Ammon's horn (tissue), 1 donor: ENCODE measurements around the gene TIGD6.
"Not testable (repeated sequence)": the region's sequence is repeated elsewhere in the genome, so short reads cannot be mapped to it uniquely, and the experiment has no call there.

ENCODE experiments used
- DNase-seq: peaks from one replicate; pipeline ENCODE4 v3.0.0-alpha.2; 2016; ENCODE audit warnings: low spot score

The TIGD6 gene

DNA sequence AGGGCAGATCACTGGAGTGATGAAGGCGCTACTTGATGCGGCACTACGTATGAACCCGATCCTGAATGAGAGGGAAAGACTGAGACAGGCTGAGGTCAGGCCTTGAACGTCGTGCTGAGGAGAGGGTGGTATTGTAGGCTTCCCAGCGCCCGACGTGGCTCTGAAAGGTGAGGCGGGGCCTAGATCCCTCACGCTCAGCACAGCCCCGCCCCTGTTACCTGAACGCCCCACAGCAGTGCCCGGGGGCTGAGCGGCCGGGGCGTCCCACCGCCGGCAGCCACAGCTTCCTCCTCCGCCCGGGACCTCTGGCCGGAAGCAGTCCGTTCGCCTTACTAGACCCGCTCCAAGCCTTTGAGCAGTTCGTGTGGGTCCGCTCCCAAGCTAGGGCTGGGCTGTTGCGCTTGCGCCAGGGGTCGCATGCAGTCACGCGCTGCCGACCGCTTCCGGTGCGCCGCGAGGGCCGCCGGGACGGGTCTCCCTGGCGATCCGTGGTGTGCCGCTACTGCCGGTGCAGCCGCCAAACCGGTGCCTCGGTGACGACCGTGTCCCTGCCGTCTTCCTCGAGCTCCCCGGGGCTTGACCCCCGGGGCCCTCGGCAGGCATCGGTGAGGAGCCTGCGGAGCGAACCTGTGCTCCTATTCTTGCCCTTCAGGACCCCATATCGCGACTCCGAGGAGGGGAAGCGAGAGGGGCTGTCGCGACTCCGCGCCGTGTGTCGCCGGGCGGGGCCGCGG lies at the start of gene TIGD6, which contains the start of gene HMGXB3:
TSS of gene TIGD6 (minus strand) at position 399 of the 734 bp plus-strand sequence. CDS start 4,306 bp downstream, outside the sequence.
TSS of gene HMGXB3 (plus strand) at position 484 of the 734 bp plus-strand sequence. CDS start 4,114 bp downstream, outside the sequence.
- peak; percentile 95 for DNase-seq

DNA sequence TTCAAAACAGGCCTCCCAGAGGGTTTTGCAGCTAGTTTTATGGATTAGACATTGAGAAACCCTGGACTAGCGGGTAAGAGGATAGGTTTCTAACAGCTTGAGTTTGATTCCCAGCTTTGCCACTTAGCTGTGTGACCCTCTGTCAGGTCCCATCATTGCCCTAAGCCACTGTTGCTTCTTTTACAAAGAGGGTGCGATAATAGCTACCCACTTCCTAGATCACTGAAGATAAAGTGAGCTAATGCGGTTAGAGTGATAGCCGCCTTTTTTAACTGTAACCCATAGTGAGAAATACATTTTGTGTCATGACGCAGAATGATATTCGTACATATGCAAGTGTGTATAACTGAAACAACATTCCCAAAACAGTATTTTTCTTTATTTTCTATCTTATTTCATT lies 45.6 kb upstream of the TIGD6 start:
- no peak for DNase-seq

DNA sequence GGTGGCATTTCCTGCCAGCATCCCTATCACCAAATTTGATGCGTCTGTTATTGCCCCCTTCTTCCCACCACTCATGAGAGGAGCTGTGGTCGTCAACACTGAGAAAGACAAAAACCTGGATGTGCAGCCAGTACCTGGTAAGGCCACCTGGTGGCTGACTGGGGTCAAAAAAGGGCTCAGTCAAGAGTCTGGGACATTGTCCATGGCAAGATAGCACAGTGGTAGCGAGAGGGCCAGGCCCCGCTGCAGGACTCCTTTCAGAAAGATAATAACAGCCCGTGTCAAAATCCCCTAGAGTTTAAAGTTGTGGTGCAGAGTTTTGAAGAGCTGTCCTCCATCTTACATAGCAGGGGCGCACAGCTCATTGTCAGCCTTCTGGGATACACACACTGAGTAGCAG lies 45.1 kb upstream of the TIGD6 start:
- DNase-seq, result no peak

DNA sequence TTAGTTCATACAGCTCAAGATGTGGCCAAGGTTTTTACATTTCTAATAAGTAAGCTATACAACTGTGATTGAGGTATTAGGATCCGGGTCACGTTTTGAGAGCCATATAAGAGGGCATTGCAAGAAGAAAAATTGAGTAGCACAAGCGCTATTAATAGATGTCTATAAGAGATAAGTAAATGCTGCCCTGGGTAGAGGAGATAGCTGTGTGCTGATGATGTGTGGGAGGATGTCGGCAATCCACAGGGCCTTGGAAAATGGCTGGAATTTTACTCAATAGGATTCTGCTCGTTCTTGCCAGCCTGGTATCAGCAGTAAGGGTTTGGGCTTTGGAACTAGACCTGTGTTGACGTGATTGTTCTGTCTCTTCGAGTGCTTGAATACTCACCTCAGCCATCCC lies 44.3 kb upstream of the TIGD6 start:
- no peak for DNase-seq

DNA sequence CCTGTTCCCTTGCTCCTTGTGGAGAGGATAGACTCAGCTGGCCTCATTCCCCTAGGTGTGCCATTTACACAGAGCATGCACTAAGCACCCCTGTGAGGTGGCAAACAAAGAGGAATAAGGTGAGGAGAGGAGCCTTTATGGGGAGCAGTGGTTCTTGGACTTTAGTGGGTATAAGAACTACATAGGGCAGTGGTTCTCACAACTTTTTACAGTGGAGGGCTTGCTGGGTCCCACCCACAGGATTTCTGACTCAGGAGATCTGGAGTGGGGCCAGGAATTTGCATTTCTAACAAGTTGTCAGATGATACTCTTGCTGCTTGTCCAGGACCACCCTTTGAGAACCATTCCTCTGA lies 43.9 kb upstream of the TIGD6 start:
- DNase-seq, result no peak

DNA sequence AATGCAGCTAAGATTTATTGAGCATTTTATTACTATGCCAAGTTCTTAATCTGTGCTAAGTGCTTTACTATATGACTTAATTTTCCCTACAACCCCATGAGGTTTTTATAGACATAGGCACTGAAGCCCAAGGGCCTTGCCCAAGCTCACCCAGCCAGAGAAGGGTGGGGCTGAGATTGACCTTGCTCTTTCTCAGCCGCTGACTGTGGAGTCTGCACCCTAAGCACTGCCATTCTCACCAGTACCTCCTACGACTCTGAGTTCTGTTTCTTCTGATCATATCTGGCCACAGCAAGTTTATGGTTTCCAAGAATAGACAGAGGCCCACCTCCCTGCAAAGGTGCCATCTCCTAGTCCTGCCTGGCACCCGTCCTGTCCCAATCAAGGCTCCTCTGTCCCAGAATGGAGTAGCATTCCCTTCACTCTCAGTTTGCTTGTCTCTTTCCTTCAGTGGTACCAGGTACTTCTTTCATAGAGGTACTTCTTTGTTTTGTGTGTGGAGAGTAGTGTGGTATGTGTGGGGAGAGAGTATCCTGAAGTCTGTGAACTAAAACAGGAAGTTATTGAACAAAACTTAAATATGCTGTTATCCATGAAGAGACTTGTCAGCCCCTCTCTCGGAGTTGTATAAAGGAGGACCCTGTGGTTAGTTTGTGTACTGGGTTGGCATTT lies 43.3 kb upstream of the TIGD6 start:
- no peak for DNase-seq

DNA sequence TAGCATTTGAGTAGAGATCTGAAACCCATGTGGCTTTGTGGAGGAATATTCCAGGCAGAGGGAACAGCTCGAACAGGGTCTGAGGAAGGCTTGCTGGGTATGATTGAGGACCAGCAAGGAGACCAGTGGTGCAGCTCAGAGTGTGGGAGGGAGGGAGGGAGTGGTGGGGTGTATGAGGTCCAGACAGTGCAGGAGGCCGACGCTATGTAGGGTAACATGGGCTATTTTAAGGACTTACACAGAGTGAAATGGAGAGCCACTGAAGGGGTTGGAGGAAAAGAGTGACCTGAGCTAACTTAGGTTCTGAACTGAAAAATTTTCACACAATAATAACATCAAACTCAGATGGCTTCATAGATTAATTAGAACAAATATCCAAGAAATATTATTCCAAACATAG lies 42.0 kb upstream of the TIGD6 start:
- no peak for DNase-seq

DNA sequence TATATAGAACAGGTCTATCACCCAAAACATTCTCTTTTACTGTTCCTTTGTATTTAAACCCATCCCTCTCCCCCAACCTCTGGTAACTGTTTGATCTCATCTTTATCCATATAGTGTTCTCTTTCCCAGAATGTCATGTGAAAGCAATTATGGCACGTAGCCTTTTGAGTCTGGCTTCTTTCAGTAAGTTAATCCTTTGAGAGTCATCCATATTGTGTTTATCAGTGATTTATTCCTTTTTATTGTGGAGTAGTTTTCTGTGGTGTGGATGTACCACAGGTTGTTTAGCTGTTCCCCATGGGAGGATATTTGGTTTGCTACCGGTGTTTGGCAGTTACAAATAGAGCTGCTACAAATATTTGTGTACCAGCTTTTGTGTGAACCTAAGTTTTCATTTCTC lies 38.1 kb upstream of the TIGD6 start:
- no peak for DNase-seq

DNA sequence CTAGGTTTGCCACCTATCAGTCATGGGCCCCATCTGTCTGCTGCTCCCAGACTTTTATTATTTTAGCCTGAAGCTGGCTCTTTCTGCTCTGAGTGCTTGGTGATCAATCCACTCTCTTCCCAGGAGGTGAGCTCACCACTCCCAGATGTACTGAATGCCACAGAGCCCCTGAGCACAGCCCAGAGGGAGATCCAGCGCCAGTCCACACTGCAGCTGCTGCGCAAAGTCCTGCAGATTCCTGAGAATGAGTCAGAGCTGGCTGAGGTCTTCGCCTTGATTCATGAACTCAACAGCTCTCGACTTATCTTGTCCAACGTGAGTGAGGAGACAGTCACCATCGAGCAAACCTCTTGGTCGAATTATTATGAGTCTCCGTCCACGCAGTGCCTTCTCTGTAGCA lies 36.1 kb upstream of the TIGD6 start:
- no peak for DNase-seq

DNA sequence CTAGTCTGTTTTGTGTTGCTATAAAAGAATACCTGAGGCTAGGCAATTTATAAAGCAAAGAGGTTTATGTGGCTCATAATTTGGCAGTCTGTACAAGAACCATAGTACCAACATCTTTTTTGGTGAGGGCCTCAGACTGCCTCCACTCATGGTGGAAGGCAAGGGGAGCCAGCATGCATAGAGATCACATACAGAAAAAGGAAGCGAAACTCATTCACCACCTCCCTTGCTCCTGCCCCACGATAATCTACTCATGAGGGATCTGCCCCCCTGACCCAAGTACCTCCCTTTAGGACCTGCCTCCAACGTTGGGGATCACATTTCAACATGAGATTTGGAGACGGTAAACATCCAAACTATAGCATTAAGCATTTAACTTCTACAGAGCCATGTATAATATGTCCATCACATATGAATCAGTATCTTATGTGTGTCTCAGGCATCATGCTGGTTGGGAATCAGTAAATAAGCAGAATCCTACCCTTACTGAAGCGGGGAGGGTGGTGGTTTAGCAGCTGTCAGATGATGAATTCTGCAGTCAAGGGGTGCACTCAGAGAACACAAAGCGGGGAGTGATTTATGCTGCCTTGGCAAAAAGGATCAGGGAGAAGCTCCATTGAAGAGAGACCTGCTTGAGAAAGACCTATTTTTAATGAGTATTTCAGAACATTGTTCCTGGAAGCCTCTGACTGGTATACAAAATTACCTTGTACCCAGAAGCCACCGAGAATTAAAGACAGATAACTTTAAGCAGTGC lies 34.9 kb upstream of the TIGD6 start:
- no peak for DNase-seq

DNA sequence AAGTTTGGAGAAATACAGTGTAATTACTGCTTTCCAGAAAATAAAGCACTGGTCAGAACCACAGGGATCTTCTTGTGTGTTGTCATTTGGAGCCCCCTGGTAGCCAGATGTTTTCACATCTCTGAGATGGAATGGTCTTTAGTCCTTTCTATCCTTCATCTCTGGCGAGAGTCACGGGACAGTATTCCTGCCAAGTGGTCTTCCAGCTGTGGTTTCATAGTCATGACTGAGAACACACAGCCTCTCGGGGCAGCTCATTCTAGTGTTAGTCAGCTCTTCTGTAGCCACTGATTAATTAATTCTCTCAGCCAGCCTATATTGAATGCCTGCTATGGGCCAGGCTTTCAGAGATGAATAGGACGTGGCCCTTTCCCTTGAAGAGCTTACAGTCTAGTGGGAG lies 34.2 kb upstream of the TIGD6 start:
- no peak for DNase-seq

DNA sequence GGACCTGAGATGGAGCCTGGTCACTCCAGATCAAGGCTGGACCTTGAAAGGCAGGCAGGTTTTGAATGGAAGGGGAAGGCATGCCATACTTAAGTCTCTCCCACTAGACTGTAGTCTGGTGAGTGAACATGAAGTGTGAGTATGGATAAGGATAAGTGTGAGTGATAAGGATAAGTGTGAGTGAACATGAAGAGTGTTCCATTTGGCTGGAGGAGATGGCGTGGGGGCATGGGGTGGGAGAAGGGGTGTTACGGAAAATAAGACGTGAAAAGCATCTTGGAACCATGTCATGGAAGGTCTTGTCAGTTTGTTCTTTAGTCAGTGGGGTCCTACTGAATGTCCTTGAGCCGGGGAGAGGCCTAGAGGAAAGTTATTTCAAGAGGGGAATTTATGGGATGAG lies 32.9 kb upstream of the TIGD6 start:
- no peak for DNase-seq

DNA sequence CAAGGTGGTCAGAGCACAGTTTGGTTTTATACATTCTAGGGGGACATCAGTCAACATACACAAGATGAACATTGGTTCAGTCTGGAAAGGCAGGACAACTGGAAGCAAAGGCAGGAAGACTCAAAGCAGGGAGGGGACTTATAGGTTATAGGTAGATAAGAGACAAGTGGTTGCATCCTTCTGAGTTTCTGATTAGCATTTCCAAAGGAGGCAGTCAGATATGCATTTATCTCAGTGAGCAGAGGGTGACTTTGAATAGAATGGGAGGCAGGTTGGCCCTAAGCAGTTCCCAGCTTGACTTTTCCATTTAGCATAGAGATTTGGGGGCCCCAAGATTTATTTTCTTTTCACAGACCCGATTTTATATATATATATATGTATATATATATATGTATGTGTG lies 27.6 kb upstream of the TIGD6 start:
- not testable (repeated sequence) for DNase-seq

DNA sequence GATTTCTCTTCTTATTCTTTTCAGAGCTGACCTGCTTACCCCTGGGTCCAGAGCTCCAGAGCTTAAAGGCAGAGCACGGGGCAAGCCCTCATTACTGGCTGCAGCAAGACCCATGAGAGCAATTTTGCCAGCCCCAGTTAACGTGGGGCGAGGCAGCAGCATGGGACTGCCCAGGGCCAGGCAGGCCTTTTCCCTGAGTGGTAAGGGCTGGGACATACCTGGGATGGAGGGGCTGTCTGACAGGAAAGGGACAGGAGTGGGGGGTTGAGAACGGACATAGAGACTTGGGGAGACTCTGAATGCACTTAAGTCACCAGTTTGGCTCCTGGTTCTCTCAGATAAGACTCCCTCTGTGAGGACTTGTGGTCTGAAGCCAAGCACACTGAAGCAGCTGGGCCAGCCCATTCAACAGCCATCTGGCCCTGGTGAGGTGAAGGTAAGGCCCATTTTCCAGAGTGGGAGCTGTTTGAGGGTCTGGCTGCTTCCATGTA lies 26.3 kb upstream of the TIGD6 start:
- no peak for DNase-seq

DNA sequence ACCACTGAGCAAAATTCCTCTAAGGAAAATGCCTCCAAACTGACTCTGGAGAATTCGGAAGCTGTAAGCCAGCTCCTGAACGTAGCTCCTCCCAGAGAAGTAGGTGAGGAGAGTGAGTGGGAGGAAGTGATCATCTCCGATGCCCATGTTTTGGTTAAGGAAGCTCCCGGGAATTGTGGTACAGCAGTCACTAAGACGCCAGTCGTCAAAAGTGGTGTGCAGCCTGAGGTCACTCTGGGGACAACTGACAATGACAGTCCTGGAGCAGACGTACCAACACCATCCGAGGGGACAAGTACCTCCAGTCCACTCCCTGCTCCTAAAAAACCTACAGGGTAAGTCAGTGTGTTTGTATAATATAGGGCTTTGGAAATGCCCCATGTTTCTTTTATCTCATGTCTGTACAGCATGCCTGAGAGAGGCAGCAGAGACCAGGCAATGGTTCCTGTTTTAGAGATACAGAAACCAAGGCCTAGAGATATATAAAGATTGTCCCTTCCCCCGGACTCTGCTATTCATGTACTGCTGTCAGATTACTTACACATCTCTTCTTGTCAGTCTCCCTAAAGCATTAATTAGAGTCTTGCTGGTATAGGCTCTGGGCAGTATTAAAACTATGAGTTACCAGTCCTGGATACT lies 24.0 kb upstream of the TIGD6 start:
- no peak for DNase-seq

DNA sequence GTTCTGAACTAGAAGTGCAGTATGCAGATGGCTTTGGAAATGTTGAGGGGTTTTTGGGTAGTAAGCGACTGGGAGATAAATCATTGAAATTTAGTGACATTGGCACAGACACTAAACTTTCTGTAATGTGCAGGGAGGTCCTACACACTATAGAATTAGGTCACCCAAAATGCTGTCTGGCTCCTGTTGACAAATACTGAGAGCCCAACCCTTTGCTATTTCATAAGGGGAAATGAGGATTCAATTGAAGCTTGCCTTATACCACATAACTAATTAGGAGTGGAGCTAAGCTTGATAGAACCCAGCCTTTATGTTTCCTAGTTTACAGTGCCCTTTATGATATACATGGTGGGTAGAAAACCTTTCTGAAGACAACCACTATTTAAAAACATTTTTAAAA lies 22.7 kb upstream of the TIGD6 start:
- no peak for DNase-seq

DNA sequence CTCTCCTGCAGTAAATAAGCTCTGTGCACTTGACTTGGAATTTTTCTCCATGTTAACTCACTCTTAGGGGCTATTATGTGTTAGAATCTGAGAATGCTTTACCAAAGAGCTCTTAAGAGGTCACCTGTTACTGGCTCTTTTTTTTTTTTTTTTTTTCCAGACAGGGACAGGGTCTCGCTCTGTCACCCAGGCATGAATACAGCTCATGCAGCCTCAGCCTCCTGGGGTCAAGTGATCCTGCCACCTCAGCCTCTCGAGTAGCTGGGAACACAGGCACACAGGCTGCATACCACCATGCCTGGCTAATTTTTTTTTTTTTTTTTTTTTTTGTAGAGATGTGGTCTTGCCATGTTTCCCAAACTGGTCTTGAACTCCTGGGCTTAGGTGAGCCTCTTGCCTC lies 22.2 kb upstream of the TIGD6 start:
- DNase-seq, result no peak

DNA sequence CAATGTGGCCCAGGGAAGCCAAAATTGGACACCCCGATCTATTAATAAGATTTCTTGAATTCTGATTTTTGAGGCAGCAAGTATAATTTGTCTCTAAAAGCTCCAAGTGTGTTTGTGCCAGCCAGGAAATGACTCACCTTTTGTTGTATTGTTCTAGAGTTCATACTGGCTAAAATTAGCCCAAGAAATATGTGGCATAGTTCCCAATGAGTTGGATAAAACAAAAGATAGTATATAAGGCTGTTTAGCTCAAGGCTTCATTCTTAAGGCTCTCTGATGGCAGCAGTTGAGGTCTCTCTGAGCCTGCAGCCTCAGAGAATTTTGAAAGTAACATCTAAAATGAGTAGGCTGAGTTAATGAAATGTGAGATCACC lies 21.7 kb upstream of the TIGD6 start:
- DNase-seq, result no peak

DNA sequence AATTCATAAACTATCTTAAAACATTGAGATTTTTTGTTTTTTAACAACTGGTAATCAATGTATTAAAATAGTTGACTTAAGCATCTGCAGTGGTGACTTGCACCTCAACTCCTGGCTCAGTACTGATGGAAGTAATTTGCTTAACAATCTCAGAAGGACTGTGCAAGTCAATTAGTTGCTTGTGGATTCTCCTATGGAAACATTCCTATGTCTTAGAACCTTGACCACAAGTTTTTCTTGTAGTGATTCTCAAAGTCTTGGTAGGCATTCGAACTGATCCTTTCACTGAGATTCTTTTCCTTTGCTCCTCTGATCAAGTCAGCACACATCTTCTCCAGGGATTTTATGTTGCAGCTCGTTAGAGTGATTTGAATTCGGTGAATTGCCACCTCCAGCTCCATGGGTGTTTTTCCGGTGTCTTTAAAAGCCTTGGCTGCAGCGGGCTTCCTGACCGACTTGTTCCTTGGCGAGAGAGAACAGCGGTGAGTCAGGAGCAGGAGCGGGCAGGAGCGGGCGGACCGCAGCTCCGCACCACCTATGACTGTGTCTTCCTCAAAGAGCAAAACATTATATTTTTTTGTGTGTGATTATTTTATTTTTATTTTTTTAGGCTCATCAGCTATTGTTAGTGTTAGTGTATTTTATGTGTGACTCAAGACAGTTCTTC lies 21.2 kb upstream of the TIGD6 start:
- no peak for DNase-seq

DNA sequence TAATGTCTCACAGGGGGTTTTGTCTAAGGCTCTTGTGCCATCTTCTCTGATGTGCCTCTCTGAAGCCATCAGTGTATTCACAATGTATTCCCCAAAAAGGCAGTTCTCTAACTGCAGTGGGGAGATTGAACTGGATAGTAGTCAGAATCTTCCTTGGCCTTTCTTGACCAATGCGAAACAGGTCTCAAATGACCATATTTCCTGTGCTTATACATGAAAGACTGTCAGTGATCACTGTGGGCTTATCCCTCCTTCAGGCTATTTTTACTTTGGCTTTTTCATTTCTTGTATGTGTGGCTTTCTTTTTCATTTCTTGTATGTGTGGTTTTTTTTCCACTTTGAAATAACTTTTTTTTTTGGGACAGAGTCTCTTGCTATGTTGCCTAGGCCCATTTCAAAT lies 19.8 kb upstream of the TIGD6 start:
- no peak for DNase-seq

DNA sequence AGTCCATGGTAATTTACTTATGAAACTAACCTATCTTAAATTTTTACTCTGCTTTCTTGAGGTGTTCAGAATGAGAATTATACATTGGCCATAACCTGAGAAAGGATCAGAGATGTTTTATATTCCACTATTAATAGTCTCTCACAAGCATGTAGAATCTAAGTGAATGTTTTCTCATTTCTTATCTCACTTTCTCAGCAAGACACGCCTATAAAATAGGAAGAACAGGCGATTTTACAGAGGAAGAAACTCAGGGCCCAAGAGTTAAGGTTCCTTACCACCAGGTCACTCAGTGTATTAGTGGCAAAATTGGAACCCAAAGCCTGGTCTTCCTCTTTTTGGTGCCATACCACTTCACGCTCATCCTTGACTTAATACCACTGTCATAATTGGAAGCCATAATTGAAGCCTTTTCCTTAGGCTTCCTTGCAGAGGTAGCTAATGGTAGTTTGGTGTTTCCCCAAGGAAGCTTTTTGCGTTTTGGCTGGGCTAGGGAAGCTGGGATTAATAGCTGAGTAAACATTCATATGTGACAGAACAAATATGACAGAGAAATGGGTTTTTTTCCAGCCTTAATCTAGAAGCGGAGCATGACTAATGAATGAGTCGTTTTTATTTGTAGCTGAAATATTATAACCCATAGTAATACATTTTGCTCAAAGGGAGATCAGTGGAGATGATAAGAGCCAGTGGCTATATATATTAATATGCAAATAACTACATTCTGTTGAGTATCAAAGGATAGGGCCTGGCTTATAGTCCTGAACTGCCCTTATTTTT lies 17.0 kb upstream of the TIGD6 start:
- no peak for DNase-seq
